ENCODE results near the gene RIPK4. TPM values are rescaled to one million over a fixed set of nuclear protein-coding genes. Genes with fewer than 3 reads are reported as not detected.

The RIPK4 gene
- polyA plus RNA-seq, 3 donors: 1.9 to 9.2 TPM; not detected in 1

DNA sequence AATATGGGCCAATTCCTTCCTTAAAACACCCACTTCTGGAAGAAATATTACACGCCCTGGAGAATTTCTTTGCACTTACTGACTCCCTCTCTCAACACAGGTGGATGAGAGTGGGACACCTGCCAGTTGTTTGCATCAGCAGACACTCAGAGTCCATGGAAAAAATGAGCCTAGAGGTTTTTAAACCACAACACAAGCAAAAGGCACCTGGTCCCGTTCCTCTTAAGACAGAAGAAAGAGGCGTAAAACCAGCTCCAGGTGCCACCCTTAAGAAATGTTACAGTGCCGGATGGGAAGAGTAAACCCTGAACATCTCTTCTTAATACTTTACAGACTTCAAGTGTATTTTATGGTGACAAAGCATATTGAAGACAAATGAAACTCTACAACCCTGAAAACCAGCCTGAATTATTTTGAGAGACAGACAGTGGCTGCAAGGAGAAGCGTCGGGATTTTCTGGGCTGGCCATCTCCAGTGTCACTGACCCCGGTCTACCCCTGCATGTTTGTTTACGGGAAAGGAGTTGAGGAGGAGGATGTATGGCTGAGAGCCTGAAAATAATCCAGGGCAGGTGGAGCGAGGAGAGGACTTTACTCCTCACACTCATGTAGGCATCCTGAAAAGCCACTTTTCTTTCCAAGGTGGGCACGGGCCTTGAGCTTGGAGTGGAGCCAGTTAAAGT is 7.8 kb upstream of the RIPK4 start:
- WGBS, 3 donors: 40 to 71% (median 61%) methylated on average over 10 of the region's 10 CpGs
- no peak overlapping the region for H3K27ac ChIP-seq (ENCODE audit: low read depth, low read length)

DNA sequence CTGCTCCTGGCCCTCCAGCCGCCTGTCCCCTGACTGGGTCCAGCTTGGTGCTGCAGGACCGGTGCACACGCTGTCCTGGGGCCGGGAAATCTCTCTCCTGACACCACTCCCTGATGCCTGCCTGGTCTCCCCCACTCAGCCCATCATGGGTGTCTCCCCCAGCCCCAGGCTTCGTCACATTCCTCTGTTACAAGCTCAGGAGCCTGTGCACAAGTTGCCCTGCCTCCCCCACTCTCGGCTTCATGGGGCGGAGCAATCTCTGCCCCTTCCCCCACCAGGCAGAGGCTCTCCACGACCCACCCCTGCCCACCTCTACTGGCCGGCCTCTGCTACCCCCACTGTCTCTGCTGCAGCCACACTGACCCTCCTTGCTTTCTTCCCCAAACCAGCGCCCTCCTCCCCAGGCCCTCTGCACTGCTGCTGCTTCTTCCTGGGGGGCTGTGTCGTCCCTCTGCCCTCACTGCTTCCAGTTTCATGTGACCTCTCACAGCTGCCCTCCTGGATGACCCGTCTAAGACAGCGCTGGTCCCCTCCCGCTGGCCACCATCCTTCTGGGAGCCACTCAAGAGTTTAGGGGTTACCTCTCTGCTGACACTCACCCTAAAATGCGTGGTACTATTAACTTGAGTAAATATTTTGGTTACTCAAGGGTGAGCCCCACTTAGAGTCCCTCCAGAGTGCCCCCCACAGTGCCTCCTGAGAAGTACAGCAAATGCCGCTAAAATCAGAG is 5.7 kb upstream of the RIPK4 start:
- 54 to 78% (median 57%) methylated on average over 15 to 16 of the region's 16 CpGs for WGBS, 3 donors
- no peak overlapping the region for H3K27ac ChIP-seq (ENCODE audit: low read depth, low read length)

DNA sequence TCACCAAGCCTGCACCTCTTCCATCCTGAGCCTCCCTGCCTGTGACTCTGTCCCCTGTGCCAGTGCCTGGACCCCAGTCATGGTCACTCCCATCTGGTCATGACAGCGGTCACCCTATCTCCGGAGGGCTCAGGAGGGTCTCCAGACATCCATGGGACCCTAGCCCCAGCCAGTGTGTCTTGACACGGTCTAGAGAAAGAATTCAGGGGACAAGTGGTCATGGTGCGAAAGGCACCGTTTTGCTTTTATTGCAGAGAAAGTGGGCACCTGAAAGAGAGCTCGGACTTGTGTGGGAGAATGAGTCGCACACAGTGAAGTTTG is 4.7 kb upstream of the RIPK4 start:
- no peak overlapping the region for H3K27ac ChIP-seq (ENCODE audit: low read depth, low read length)
- 87 to 90% (median 88%) methylated on average over 7 of the region's 7 CpGs for WGBS, 3 donors

DNA sequence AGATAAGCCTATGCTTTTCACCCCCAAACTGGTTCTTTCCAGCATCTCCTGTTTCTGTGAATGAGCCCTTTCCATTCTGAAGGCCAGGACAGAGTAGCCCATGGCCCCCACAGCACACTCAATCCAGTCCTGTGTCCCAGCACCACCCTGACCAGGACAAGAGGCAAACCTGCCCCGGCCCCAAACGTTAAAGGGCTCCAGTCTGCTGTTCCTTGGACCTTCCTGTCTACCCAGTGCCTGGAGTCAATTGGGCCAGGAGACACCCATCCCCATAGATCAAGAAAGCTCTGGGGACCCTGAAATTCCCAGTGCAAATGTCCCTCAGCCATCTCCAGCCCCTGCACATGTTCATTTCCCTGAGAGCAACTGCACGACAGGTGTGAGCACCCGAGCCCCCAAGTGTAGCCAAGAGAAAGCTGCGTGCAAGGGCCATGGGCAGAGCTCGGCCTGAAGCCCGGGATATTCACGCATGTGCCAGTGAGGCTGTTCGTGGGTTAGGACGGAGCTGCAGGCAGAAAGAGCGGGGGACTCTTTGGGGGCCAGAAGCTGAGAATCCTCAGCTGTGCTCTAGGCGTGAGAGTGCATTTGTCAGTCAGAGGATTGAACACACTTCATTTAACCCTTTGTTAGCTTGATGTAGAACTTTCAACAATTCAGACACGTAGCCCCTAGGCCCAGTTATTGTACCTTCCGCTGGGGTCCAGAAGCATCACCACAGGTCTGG is 4.2 kb upstream of the RIPK4 start:
- WGBS, 3 donors: 70 to 82% (median 78%) methylated on average over 14 of the region's 14 CpGs
- no peak overlapping the region for H3K27ac ChIP-seq (ENCODE audit: low read depth, low read length)

DNA sequence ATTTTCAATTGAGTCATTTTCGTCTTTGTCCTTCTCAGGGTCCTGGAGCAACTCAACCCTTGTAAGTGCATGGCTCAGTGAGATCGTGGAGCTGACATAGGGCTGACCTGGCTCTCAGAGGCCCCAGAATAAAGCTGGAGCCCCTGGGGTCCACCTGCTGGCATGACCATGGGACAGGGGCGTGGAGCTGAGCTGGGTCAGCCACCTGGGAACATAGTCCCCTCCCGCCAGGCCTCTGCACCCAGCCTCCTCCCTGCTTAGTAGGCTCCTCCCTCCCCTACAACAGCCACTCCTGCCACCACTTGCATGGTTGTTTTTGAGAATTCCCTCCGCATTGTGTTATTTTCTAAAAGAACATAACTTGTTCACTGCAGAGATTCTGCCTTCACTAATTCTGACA is 3.1 kb upstream of the RIPK4 start:
- 83 to 84% (median 84%) methylated on average over 5 of the region's 5 CpGs for WGBS, 3 donors
- H3K27ac ChIP-seq (ENCODE audit: low read depth, low read length): no peak overlapping the region

DNA sequence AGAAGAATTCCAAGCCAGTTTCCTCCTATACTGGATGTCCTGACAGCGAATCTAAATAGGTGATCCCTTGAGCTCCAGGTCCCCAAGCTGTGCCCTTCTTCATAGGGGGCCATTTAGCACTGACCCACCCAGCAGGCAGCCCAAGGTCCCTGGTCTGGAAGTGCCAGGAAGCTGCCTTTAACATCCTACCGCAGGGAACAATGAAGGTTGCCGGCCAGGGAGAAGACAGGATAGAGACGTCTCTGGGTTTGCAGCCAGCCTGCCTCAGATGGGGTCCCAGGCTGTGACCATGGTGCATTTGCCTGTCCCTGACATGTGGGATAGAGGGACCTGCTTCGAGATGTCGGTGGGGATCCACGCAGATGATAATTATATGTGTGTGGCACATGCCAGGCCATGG is 2.7 kb upstream of the RIPK4 start:
- H3K27ac ChIP-seq (ENCODE audit: low read depth, low read length): no peak overlapping the region
- WGBS, 3 donors: 70 to 72% (median 71%) methylated on average over 7 of the region's 7 CpGs

DNA sequence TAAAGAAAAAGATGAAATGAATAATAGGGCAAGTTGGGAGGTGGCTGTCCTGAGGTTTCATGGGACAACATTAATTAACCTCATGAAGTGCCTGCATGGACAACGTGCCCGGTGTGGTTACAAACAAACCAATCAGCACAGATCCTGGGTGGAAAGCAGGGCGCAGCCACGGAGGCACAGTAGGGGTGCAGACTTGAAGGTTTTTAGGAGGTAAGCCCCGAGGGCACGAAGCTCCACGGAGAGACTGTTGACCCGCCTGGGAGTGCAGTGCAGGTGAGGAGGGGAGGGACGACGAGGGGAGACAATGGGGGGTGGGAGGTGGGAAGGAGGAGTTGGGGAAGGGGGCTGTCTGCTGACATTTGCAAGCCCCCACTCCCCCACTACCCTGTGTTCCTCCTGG is 2.3 kb upstream of the RIPK4 start:
- 24 to 43% (median 25%) methylated on average over 10 of the region's 10 CpGs for WGBS, 3 donors

DNA sequence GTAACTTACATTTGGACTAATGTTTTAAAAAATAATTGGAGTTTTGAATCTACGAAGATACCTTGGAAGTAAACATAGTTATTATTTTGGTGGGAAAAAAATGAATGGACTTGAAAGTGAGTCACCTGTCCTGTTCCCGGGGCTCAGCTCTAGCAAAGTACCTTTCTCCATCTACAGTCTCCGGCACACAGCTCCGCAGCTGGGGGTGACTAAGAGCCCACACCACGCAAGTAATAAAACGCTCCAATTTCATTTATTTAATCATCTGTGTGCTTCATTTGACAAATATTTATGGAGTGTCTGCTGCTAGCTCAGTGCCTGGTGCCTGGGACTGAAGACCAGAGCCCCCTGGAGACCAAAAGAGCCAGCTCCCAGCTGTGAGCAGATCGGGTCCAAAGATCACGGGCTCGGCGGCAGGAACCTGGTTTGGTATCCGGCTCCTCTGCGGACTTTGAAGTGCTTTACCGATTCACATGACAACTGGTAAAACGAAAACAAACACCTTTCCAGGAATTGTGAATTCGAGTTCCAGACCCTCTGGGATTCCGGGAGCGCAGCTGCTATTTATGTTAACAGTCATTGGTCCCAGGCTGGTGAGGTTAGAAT is 1.7 kb upstream of the RIPK4 start:
- H3K27ac ChIP-seq (ENCODE audit: low read depth, low read length): no peak overlapping the region
- 1 to 5% (median 4%) methylated on average over 17 of the region's 17 CpGs for WGBS, 3 donors

More for the DNA sequence above, 2.3 kb upstream of the RIPK4 start:
- H3K27ac ChIP-seq (ENCODE audit: low read depth, low read length): no peak overlapping the region

DNA sequence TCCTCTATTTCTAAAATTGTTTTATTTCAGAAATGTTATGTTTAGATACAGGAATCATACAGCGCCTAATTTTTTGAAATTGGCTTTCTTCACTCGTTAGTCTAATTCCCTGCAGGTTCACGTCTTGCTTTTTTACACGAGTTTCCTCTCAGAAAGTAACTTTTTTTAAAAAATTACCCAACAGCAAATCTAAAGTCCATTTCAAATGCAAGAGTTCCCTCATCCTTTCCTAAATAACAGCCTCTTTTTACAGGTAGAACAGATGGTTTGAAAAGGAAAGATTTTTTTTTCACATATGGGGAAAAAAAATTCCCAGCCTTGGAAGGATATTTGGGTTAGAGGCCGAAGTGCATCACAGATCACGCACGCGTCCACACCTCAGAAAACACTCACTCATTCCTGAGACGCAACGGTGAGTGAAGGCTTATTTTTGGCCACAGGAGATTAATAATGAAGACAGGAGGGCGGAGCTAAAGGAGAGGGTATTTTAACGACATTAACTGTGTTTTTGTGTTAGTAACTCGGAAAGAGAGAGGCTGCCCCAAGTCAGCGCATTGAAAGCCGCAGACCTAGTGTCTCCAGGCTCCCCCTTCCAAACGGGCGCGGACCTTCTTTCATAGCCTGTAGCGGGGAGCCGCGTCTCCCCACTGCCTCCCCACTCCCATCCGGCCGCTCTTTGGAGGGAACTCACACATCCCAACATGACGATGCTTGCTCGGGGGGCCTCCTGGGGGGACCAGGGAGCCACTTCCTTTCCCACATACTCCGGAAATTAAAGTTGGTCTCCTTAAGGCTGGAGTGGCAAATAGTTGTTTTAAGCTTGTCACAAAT is 969 bp upstream of the RIPK4 start:
- WGBS, 3 donors: 4 to 8% (median 4%) methylated on average over 26 of the region's 26 CpGs
- no peak overlapping the region for H3K27ac ChIP-seq (ENCODE audit: low read depth, low read length)

DNA sequence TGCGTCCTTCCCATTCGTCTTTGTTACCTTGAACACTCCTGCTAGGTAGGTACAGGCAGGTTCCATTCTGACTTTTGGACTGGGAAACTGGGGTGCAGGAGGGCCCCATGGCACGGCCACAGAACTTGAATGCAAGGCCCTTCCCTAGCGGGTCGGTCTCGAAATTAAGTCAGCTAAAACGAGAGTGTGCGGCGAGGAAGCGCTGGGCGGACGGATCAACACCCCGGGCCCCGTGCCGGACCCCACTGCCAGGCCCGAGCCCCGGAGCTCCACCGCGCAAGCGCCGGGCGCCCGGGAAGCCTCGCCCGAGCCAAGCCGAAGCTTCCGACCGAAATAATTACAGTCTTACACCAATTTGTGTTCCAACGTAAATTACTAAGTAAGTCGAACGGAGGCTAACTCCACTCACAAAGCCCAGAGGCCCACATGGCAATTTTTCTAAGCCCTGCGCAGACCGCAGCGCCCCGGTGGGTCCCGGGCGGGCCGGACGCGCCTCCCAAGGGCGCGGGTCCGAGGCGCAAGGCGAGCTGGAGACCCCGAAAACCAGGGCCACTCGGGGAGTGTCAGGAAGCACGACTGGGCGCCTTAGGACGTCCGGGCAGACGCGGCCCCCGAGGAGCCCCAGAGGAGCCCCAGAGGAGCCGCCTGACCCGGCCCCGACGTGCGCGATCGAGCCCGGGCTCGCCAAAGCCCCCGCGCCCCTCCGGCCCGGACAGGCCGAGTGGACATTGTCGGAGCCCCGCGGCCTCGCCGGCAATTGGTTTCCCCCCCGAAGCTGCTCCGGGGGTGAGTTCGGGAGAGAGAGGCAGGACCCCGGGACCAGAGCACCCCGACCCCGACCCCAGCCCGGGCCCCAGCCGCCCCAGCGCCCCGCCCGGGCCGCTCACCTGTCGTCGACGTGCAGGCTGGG is 624 bp downstream of the RIPK4 start:
- H3K27ac ChIP-seq (ENCODE audit: low read depth, low read length): no peak overlapping the region
- 2 to 9% (median 9%) methylated on average over 81 to 88 of the region's 88 CpGs for WGBS, 3 donors

DNA sequence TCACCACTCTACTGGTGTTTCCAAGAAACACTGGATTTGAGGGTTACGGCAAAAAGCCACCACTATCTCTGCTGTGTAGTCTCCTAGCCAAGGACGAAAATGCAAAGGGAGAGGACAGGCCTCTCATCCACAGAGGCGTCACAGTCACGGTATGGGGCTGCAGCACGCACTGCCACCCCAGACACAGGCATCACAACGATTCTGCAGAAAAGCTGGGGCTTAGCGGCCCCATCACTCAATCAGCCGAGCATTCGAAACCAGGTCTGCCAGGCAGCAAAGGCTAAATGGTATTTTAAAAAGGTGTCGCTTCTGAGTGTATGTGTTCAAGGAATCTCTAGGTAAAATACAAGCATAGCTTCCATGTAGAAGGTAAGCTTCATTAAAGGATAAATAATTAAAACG is 1.4 kb downstream of the RIPK4 start:
- no peak overlapping the region for H3K27ac ChIP-seq (ENCODE audit: low read depth, low read length)
- 21 to 76% (median 74%) methylated on average over 11 of the region's 11 CpGs for WGBS, 3 donors

DNA sequence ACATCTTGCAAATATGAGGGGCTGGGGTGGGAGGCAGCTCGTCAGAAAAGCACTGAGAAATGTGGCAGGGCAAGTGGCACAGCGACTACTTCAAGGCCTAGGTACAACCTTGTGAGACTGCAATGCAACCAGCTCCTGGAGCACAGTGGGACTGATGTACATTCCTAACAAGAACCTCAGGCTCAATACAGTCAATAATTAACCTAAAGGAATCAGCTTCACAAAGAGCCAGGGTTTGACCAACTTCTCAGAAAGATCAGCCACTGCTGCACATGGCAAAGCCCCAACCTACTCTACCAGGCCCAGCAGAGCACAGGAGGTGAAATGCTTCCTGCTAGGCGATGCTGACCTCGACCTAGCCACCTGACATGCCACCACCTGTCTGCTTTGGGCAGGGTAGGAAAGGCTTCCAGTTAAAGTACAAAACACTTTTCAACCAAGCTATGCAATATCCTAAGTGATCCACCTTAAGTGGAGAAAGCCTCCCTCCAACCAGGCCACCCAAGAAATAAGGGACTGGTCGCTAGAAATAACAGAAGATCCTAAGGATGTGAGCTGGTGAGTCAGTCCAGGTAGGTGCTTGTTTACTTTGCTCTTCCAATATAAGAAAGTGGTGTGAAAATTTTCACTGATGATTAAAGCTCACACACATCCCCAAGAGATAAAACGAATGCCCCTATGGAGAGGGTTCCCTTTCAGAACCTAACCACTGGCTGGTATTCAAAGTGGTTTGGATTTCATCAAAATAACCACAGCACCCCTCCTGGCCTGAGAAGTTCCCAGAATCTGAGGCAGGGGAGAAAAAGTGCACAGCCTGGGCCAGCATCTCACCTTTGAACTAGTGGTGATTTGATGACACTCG is 2.1 kb downstream of the RIPK4 start:
- no peak overlapping the region for H3K27ac ChIP-seq (ENCODE audit: low read depth, low read length)
- WGBS, 3 donors: 29 to 77% (median 75%) methylated on average over 7 of the region's 7 CpGs

DNA sequence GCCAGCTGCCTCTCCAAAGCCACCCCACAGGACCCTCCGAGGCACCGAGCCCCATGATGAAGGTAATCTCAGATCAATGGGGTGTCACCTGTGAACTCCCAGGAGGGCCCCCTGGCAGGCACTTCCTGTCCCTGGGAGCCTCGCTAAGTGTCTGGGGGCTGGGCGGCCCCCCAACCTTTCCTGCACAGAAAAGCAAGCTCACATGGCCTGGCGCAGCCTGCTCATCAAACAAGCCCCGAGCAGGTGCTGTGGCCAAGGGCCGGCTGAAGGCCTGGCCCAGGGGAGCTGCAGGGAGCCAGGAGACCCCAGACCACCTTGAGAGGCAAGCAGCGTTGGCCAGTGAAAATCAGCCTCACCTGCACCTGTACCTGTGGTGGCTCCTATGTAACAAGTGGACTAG is 2.9 kb downstream of the RIPK4 start:
- no peak overlapping the region for H3K27ac ChIP-seq (ENCODE audit: low read depth, low read length)
- 40 to 78% (median 64%) methylated on average over 8 of the region's 8 CpGs for WGBS, 3 donors

DNA sequence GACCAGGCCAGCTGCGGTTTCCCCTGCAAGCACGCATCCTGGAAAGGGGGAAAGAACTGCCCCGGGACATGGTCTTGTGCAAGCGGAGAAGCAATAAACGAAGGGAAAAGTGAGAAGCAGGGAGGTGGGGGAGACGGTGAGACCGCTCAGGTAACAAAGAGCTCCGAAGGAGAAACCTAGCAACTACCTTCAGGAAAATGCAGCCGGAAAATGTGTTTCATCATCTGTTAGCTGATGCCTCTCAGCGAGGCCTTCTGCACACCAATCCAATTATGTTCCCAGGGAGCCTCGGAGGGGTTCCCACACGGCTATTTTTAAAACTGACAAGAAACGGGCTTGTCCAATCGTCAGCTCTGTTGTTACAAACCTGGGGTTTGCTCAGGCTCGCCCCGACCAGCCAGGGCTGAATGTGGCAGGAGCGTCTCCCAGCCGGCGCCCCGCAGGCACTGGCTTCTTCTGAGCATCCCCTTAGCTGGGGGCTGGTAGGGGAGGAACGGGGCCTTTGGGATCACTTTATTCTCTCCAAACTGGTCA is 3.4 kb downstream of the RIPK4 start:
- H3K27ac ChIP-seq (ENCODE audit: low read depth, low read length): no peak overlapping the region
- WGBS, 3 donors: 31 to 49% (median 33%) methylated on average over 21 of the region's 21 CpGs

DNA sequence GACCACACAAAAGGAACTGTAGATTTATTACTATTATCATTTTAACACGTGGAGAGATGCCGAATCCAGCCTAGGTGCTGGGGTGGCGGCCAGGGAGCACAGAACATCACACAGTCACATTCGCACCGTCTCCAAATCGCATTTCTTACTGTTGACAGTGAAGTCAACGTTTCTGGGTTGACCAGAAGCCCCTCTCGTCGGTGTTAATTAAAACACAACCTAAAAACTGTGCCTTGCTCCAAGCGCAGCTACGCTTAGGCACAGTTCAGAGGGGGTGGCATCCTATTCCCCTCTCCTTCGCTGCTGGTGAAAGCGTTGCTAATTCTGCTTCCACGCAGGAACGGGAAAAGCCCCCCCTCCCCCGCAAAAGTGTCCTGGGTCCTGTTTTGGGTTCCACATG is 4.1 kb downstream of the RIPK4 start:
- 21 to 56% (median 30%) methylated on average over 16 of the region's 16 CpGs for WGBS, 3 donors
- H3K27ac ChIP-seq (ENCODE audit: low read depth, low read length): no peak overlapping the region

DNA sequence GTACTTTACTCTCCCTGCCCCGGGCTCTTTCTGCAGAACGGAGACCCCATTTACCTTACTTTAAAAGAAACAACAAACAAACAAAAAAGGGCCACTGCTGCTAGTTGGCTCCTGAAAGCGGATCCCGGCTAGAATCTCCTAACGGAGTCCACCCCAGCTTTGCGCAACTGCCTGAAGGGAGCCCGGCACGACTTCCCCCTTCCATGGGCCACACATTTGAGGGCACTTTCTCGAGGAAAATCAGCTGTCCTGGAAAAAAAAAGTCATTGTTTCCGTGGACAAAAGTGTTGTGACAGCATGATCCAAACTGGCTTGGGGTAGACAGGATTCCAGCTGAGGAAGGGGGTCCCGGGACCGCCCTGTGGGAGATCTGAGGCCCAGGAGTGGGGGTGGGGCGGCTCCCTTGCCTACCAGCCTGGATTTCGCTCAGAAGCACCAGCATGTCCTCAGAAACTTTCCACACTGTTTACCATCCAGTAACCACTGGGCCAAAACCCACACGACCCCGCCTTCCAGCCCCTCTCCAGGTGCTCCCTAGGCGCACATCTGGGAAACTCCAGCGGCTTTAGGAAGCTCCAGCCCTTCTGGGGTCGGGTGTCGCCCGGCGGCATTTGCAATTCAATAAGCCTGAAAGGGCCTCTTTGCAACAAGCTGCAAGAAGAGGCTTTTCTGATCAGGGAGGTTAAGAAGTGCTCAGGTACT is 4.8 kb downstream of the RIPK4 start:
- WGBS, 3 donors: 14 to 25% (median 15%) methylated on average over 22 of the region's 22 CpGs
- no peak overlapping the region for H3K27ac ChIP-seq (ENCODE audit: low read depth, low read length)

All from adipose tissue (tissue), 3 donors.